GM12873 (cell line): ENCODE data around the gene KIFAP3.

Experiments used
- TF ChIP-seq, protein P1 (sequence below): IDR thresholded peaks from 2 replicates; pipeline ENCODE4 v1.5.1; 2012; ENCODE audit warnings: low read depth, mild to moderate bottlenecking, moderate library complexity, low read length, control low read depth; ENCODE audit not compliant: insufficient read depth; ENCODE audit errors: missing control alignments

KIFAP3 gene

DNA sequence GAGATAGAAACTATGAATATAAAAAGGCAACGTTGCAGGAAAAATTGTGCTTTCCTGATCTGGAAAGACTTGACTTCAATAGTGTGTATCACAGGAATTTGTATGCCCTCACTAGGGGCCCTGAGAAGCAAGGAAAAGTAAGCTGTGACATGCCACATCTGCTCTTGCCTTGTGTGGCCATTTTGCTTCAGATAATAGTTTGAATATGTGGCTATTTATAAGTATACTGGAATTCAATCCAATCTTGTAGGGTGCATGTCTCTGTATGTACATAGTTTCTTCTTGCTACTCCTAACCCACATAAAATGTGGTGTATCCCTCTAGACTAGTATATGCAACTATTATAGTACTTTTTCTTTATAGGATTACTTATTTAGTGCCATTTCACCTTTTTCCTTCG is 149.7 kb downstream of the KIFAP3 start:
- TF ChIP-seq, protein P1, sequence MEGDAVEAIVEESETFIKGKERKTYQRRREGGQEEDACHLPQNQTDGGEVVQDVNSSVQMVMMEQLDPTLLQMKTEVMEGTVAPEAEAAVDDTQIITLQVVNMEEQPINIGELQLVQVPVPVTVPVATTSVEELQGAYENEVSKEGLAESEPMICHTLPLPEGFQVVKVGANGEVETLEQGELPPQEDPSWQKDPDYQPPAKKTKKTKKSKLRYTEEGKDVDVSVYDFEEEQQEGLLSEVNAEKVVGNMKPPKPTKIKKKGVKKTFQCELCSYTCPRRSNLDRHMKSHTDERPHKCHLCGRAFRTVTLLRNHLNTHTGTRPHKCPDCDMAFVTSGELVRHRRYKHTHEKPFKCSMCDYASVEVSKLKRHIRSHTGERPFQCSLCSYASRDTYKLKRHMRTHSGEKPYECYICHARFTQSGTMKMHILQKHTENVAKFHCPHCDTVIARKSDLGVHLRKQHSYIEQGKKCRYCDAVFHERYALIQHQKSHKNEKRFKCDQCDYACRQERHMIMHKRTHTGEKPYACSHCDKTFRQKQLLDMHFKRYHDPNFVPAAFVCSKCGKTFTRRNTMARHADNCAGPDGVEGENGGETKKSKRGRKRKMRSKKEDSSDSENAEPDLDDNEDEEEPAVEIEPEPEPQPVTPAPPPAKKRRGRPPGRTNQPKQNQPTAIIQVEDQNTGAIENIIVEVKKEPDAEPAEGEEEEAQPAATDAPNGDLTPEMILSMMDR = no peak

DNA sequence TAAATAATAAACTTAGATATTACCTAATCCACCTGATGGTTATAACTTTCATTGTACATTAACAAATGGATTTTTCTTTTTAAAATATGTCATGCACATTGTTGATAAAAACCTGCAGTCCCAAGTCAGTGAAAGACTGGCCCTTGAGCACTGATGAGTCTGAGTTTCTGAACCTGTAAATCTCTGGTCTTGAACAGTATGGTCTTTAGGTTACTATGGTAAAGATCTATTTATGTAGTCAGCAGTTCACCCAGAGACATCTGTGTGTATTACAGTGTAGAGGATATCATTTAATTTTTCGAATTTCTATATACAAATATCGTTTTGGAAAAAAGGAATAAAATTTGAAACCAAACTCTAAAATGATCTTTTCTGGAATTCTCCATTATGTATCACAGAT is 150.4 kb downstream of the KIFAP3 start:
- TF ChIP-seq, protein P1 = no peak

DNA sequence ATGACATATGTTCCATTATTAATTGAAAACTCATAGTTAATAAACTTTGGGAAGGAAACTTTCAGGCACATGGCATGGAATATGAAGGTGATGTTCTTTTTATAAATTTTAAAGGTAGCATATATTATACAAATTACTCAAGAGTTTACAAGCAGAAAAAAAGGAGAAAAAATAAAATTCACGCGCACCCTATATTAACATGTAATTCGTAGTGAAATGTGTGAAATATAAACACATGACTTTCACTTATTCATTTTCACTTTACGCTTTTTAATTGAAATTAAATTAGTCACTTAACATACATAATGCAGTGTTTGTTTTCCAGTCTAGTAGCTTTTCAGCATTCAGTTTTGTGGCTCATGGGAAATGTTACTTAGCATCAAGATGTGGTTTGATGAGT is 153.4 kb downstream of the KIFAP3 start:
- TF ChIP-seq, protein P1 = no peak

DNA sequence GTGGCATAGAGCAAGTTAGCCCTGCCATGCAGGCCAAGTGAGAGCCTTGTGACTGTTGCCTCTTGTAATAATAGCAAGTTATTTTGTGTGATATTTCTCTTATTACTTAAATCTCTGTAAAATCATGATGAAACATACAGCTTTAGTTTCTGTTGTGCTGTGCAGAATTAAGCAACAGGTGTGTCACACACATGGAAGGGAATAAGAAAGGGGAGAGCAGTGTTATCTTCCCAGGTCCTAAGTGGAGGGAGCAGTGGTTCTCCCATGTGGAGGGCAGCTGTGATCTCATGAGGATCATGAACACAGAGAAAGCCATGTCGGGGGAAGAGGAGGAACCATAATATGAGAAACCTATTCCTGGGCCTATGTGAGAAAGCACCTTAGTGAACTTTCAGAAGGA is 155.6 kb downstream of the KIFAP3 start:
- TF ChIP-seq, protein P1 = no peak

DNA sequence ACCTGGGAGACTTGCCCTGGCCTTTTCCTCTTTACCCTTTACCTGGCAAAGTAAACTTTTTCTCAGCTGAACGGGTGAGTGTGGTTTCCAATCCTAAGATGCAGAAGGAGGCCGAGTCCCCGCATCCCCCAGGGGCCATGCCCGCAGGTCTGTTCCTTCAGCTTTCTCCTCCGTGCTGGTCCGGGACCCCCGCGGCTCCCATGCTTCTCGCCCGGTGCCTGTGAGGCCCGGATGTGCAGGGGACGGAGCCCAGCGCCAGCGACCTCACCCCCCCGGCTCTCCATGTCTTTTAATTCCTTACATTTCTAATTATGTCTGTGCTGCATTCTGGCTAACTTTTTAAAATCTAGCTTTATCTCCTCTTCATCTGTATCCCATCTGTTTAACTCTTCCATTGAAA is 159.3 kb downstream of the KIFAP3 start:
- TF ChIP-seq, protein P1 = no peak

DNA sequence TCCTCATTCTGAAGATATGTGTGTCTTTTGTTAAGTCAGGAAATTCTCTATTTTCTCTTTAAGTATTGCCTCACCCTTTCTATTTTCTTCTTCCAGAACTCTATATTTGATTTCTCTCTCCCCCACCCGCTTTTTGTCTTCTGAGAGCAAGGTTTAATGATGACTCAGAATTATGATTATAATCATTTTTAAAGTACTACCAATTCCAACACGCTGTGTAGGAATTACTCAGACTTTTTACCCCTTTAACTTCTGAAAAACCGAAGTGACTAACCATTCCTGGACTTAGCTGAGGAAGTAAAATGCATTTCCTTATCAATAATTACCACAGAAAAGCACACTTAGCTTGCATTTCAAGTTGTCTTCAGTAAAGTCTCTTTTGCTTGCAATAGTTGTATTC is 160.0 kb downstream of the KIFAP3 start:
- TF ChIP-seq, protein P1 = no peak

DNA sequence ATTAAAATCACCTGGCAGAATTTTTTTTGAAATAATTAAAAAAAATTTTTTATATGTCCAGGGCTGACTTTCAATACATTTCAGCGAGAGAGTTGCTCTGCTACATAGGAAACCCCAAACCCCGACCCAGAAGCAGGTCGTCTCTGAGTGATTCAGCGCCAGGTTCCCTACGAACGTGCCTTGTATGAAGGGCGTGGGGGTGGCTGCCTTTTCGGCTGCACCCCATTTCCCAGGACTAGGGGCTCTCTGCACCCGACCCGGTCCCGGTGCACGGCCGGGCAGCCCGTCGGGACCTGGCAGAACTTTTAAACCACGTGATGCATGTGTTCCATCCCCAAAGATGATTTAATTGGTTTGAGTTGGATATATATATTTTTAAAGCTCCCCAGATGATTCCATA is 165.0 kb downstream of the KIFAP3 start:
- TF ChIP-seq, protein P1 = no peak
